T-helper 2 cell treated with Interferon-gamma antibody and Interleukin-4, amounts not matched to agents 5 μg/mL and 100 μg/mL, for 36 hours (primary cell): ENCODE results near the gene IFITM2.
"Not testable (repeated sequence)": the region's sequence is repeated elsewhere in the genome, so short reads cannot be mapped to it uniquely, and the experiment has no call there.

ENCODE experiments used
- DNase-seq: peaks from one replicate; pipeline ENCODE4 v3.0.0; 2021; ENCODE audit warnings: low spot score
- H3K27ac Mint-ChIP-seq: one replicate; pipeline ENCODE4 v1.8.0; 2021; ENCODE audit warnings: mild to moderate bottlenecking, mixed read lengths
- H3K27me3 Mint-ChIP-seq: one replicate; pipeline ENCODE4 v1.8.0; 2021; ENCODE audit warnings: low read depth, mixed read lengths
- H3K36me3 Mint-ChIP-seq: one replicate; pipeline ENCODE4 v1.8.0; 2021; ENCODE audit warnings: low read depth, mixed read lengths
- H3K4me1 Mint-ChIP-seq: one replicate; pipeline ENCODE4 v1.8.0; 2021; ENCODE audit warnings: low read depth, mixed read lengths
- H3K4me3 Mint-ChIP-seq: one replicate; pipeline ENCODE4 v1.8.0; 2022; ENCODE audit warnings: mild to moderate bottlenecking, moderate library complexity, mixed read lengths
- H3K9me3 Mint-ChIP-seq: one replicate; pipeline ENCODE4 v1.8.0; 2021; ENCODE audit warnings: mixed read lengths

The IFITM2 gene

DNA sequence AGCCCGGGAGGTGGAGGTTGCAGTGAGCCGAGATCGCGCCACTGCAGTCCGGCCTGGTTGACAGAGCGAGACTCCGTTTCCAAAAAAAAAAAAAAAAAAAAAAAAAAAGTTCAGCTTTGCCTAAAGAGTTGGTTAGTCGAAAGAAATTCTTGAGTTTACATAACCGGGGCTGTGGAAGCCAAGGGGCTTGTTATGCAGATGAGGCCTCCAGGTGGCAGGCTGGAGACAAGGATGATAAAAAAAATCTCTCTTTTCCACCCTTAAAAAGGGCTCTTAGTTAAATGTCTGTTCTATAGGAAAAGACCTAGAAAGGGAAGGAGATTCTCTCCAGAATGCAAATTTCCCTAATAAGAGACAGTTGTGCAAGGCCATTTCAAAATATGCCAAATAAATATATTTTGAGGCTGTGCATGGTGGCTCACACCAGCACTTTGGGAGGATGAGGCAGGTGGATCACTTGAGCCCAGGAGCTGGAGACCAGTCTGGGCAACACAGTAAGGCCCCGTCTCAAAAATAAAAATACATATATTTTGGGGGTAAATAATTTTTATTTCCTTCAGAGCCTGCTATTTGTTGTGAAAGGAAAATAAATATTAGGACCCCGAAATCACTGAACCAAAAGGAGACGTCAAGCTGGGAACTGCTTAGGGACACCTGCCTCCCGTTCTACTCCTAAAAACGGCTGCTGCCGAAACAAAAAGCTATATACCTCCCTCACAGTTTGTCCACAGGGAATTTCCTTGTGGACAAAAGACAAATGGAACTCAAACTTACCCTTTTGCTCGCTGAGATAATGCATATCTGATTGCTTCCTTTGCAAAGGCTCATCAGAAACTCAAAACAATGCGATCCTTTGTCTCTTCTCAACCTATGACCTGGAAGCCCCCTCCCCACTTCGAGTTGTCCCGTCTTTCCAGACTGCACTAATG lies 2.4 kb upstream of the IFITM2 start:
- Mint-ChIP-seq H3K4me3 (peak overlapping the region; percentile 5), H3K9me3 (no peaks in the 10 kb centered on the region), H3K27ac (no peak overlapping the region), H3K36me3 (peaks cover 20% of the 10 kb centered on the region), H3K27me3 (peaks cover 9% of the 10 kb centered on the region), H3K4me1 (peaks cover 31% of the 10 kb centered on the region)
- no peak for DNase-seq

DNA sequence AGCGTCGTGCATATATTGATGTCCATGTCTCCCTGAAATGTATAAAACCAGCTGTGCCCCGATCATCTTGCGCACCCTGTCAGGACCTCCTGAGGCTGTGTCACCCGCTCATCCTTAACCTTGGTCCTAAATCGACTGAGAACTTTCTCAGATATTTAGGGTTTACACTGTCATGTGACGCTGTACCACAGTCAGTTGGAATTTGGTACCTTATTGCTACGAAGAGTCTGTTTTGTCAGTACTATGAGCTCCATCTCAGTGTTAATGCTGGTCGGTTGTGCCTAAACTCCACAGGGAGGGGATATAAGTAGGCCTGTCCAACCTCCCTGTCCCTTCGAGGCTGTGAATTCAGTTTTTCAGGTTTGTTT lies 1.8 kb upstream of the IFITM2 start:
- Mint-ChIP-seq H3K4me3 (peak overlapping the region; percentile 34), H3K9me3 (no peaks in the 10 kb centered on the region), H3K27me3 (peaks cover 3% of the 10 kb centered on the region), H3K36me3 (peaks cover 20% of the 10 kb centered on the region), H3K27ac (peak overlapping the region; percentile 38), H3K4me1 (peaks cover 31% of the 10 kb centered on the region)
- no peak for DNase-seq

DNA sequence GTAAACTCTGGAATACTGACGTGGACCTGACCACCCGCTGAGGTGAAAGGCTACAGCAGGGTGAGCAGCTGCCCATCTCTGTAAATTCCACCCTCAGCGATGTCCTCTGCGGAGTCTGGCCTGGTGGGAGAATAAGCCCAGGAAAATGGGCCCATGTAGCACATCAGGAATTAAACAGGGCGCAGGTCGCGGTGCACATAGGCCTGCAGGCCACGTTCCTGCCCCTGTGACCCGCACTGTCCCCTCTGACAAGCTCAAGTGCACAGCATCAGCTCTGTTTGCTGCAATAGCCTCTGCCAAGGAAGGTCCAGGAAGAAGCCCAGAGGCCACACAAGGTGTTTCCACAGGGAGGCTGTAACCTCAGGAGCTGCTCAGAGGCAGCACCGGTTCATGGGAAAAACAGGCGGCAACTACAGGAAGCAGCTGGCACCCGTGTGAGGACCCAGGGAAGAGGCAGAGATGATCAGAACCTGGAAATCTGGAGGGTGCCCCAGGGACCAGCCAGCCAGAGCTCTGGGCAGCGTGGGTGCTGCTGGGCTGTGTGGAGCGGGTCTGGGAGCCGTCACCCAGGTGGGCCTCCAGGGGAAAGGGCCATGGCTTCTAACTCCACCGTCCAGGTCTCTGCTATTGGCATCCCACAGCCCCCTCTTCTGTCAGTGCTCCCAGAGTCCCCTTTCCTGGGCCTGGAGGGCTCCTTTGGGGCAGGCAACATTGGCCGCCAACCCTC lies 808 bp upstream of the IFITM2 start:
- Mint-ChIP-seq H3K27me3 (no peaks in the 10 kb centered on the region), H3K27ac (peak overlapping the region; percentile 95), H3K36me3 (peaks cover 20% of the 10 kb centered on the region), H3K9me3 (no peaks in the 10 kb centered on the region), H3K4me1 (peaks cover 32% of the 10 kb centered on the region), H3K4me3 (peak overlapping the region; percentile 93)
- DNase-seq = no peak

DNA sequence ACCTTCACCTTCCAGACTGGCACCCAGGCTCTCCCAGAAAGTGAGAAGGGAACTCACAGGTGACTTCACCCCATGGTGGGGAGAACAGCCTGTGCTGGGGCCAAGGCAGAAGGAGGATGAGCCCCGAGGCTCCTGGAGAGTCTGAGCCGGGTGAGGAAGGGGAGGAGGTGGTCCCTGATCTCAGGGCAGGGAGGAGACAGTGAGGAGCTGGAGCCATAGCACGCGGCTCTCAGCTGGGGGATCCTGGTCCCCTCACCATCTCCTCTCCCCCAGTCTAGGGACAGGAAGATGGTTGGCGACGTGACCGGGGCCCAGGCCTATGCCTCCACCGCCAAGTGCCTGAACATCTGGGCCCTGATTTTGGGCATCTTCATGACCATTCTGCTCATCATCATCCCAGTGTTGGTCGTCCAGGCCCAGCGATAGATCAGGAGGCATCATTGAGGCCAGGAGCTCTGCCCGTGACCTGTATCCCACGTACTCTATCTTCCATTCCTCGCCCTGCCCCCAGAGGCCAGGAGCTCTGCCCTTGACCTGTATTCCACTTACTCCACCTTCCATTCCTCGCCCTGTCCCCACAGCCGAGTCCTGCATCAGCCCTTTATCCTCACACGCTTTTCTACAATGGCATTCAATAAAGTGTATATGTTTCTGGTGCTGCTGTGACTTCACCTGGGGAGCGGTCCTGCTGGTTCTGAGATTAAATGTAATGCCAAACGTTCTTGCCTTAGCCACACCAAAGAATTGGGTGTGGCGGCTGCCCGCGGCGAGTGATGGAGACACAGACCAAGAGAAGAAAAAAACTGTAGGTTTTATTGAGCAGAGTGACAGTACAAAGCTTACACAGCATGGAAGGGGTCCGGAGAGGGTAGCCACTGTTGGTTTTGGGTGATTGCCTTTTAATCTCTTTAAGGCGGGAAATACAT lies 1.4 kb downstream of the IFITM2 start:
- Mint-ChIP-seq H3K36me3 (peaks cover 26% of the 10 kb centered on the region), H3K4me1 (peaks cover 43% of the 10 kb centered on the region), H3K4me3 (peak overlapping the region; percentile 93), H3K27ac (peak overlapping the region; percentile 95)
- H3K9me3 Mint-ChIP-seq, H3K27me3 Mint-ChIP-seq, DNase-seq: not testable (repeated sequence)

DNA sequence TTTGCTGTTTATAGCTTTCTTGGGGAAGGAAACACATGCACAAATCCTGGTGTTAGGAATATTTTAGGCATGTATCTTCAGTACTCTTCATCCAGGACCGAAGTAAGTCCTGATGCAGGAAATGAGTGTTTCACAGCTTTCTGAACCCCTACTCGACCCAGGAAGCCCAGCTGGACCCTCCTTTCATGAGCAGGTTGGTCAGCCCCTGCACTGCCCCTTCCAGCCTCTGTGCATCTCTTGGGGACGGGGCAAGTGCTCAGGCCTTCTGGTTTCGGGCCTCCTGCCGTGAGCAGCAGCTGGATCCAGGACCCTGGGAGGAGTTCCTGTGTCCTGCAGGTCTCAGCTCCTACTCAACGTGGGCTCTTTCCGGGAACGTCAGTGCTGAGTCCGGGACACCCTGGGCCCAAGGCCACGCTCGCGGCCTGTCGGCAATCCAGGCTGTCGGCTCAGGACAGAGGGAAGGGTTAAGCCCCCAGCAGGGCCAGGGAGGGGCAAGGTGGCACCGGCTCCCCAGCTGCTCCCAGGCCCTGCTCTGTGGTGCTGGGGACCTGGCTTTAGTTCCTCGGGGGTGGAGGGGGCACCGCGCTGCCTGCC lies 2.5 kb downstream of the IFITM2 start:
- Mint-ChIP-seq H3K36me3 (peaks cover 36% of the 10 kb centered on the region), H3K4me1 (peaks cover 43% of the 10 kb centered on the region), H3K27ac (peak overlapping the region; percentile 95), H3K4me3 (peak overlapping the region; percentile 93)
- not testable (repeated sequence) for H3K9me3 Mint-ChIP-seq, H3K27me3 Mint-ChIP-seq, DNase-seq

DNA sequence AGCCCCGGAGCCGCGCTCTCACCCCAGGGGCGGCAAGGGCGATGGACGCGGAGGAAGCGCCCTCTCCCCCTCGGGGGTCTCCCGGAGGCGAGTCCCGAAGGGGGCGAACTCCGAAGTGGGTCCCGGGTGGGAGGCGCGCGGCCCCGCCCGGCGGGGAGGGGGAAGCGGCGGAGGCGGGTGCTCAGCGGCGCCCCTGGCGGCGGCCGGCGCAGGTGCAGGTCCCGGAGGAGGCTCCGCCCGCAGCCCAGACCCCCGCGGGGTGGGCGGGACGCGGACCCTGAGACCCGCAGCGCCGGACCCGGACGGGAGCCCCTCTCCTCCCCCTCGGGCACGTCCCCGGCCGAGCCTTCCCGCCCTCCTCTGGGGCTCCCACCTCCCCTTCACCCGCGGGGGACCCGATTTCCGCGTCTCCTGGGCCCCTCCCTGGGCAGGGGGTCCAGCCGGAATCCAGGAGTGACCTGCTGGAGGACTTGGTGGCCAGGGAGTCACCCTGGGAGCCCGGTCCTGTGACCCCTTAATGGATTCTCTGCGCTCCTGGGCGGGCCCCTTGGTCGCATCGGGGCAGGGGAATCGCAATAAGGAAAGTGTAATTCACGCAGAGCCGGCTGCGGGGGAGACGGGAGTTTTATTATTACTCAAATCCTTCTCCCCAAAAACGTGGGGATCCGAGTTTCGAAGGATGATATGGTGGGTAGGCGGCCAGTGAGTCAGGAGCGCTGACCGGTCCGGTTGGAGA lies 3.6 kb downstream of the IFITM2 start:
- Mint-ChIP-seq H3K4me1 (peaks cover 34% of the 10 kb centered on the region), H3K36me3 (peaks cover 41% of the 10 kb centered on the region), H3K27ac (peak overlapping the region; percentile 90)

DNA sequence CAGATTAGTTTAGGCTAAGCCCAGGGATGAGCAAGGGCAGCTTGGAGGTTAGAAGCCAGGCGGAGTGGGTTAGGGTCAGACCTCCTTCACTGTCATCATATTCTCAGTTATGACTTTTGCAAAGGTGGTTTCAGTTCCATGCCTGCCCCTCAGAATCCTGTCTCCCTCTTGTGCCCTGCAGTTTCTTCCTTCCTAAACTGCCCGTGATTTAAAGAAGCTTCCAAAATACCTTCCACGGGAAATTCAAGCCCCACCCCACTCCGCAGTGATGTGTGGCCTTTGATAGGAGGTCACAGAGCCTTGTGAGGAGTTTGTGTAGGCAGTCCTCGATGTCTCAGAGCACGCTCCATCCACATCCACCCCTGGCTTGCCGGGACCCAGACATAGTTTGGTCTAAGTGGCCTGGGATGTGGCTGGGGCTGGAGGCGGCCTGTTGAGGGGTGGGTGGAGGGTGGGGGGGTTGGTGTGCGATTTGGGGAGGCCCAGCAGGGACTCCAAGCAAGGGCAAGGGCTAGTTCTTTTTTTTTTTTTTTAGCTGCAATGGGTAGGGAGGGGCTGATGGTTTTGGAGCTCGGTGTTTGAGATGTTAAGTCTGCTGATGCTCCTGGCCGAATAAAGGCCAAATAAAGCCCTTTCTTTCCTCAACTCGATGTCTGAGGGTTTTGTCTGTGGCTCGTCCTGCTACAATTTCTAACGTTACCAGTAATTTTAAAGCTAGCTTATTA lies 4.6 kb downstream of the IFITM2 start:
- H3K4me3 Mint-ChIP-seq = peak overlapping the region; percentile 96
- peak overlapping the region; percentile 90 for H3K27ac Mint-ChIP-seq
- H3K4me1 Mint-ChIP-seq = peaks cover 35% of the 10 kb centered on the region
- H3K36me3 Mint-ChIP-seq = peaks cover 51% of the 10 kb centered on the region
- no peaks in the 10 kb centered on the region for H3K9me3 Mint-ChIP-seq
- DNase-seq = peak; percentile 53
- no peaks in the 10 kb centered on the region for H3K27me3 Mint-ChIP-seq

More for the DNA sequence above, 3.6 kb downstream of the IFITM2 start:
- not testable (repeated sequence) for H3K9me3 Mint-ChIP-seq, H3K27me3 Mint-ChIP-seq, DNase-seq
- peak overlapping the region; percentile 96 for H3K4me3 Mint-ChIP-seq

DNA sequence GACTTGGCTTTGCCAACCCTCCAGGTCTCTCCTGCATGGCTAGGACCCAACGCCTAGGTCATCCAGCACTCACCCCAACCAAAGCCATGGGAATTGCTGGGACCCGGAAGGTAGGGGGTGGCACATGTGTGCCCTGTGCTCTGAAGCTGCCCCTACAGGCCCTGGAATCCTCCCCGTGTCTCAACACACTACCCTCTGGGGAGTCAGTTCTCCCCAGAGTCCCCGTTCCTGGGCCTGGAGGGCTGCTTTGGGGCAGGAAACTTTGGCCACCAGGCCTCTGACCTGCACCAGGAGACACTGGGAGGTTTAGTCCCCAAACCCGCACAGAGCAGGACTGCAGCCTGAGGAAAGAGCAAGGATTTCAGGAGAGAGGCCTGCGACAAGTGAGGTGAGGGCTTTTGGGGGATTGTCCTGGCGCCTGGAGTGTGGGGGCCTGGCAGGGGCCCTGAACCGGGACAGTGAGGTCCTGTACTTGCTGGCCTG lies 5.7 kb downstream of the IFITM2 start:
- no peaks in the 10 kb centered on the region for H3K27me3 Mint-ChIP-seq
- peaks cover 53% of the 10 kb centered on the region for H3K36me3 Mint-ChIP-seq
- H3K27ac Mint-ChIP-seq = peak overlapping the region; percentile 90
- no peaks in the 10 kb centered on the region for H3K9me3 Mint-ChIP-seq
- no peak for DNase-seq
- peak overlapping the region; percentile 96 for H3K4me3 Mint-ChIP-seq
- H3K4me1 Mint-ChIP-seq = peaks cover 29% of the 10 kb centered on the region

DNA sequence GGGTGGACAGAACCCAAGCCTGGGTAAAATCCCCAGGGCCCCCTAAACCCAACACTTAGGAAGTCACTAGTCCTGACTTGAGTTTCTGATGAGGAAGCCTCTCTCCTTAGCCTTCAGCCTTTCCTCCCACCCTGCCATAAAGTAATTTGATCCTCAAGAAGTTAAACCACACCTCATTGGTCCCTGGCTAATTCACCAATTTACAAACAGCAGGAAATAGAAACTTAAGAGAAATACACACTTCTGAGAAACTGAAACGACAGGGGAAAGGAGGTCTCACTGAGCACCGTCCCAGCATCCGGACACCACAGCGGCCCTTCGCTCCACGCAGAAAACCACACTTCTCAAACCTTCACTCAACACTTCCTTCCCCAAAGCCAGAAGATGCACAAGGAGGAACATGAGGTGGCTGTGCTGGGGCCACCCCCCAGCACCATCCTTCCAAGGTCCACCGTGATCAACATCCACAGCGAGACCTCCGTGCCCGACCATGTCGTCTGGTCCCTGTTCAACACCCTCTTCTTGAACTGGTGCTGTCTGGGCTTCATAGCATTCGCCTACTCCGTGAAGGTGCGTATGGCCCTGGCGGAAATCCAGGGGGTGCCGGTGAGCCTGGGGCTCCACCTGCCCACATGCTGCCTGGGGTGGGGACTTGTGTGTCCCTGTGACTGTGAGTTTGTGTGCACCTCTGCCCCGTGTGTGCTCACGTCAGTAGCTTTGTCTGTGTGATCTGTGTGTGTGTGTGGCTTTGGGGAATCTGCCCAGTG lies 6.4 kb downstream of the IFITM2 start, which contains the start of gene IFITM1:
IFITM1 (plus strand) TSS at position 254 of the 767 bp plus-strand sequence; CDS start at position 385, 131 bp downstream.
- peaks cover 29% of the 10 kb centered on the region for H3K4me1 Mint-ChIP-seq
- H3K36me3 Mint-ChIP-seq = peaks cover 48% of the 10 kb centered on the region
- no peaks in the 10 kb centered on the region for H3K9me3 Mint-ChIP-seq
- H3K4me3 Mint-ChIP-seq = peak within 1 kb of the TSS; percentile 96
- H3K27ac Mint-ChIP-seq = peak within 1 kb of the TSS; percentile 90
- peak; percentile 57 for DNase-seq
- no peaks in the 10 kb centered on the region for H3K27me3 Mint-ChIP-seq

DNA sequence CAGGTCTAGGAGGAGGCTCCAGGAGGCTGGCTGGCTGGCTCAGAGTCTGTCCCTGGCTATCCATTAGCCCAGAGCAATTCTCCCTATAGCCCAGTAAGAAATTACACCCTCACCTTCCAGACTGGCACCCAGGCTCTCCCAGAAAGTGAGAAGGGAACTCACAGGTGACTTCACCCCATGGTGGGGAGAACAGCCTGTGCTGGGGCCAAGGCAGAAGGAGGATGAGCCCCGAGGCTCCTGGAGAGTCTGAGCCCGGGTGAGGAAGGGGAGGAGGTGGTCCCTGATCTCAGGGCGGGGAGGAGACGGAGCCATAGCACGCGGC lies 6.9 kb downstream of the IFITM2 start:
- peaks cover 27% of the 10 kb centered on the region for H3K4me1 Mint-ChIP-seq
- peaks cover 44% of the 10 kb centered on the region for H3K36me3 Mint-ChIP-seq
- H3K9me3 Mint-ChIP-seq, DNase-seq, H3K27me3 Mint-ChIP-seq: not testable (repeated sequence)
- H3K27ac Mint-ChIP-seq = peak overlapping the region; percentile 90
- H3K4me3 Mint-ChIP-seq = peak overlapping the region; percentile 96

DNA sequence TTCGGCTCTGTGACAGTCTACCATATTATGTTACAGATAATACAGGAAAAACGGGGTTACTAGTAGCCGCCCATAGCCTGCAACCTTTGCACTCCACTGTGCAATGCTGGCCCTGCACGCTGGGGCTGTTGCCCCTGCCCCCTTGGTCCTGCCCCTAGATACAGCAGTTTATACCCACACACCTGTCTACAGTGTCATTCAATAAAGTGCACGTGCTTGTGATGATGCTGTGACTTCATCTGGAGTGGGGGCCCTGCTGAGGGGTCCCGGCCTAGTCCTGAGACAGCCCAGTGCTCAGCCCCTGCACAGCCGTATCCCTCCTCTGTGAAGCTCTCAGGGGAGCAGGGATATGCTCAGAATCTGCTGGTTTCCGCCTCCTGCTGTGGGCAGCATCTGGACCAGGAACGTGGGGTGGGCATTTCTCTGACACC lies 7.5 kb downstream of the IFITM2 start:
- Mint-ChIP-seq H3K4me3 (peak overlapping the region; percentile 96), H3K4me1 (peaks cover 27% of the 10 kb centered on the region), H3K9me3 (no peaks in the 10 kb centered on the region), H3K27ac (peak overlapping the region; percentile 90), H3K27me3 (no peaks in the 10 kb centered on the region), H3K36me3 (peaks cover 43% of the 10 kb centered on the region)
- no peak for DNase-seq
